Astrocyte (in vitro differentiated cells and primary cell): ENCODE measurements around the gene MT4. TPM values are rescaled to one million over a fixed set of nuclear protein-coding genes. Genes with fewer than 3 reads are reported as not detected.
A peak's percentile ranks its signal among the peaks of the same experiment; 100 is the strongest.

Experiments used
- DNase-seq: peaks from one replicate; pipeline ENCODE4 v3.0.0-alpha.2; 2010; ENCODE audit warnings: low read depth
- FAIRE-seq: peaks from 2 replicates; lab custom pipeline; 2011; peaks lifted over from hg19 to GRCh38; lab: Jason Lieb, UNC
- H2AFZ ChIP-seq: 2 replicates; pipeline ENCODE4 v1.6.0; 2012; ENCODE audit warnings: low read depth, low read length, inconsistent platforms
- H3K27ac ChIP-seq: 2 replicates; pipeline ENCODE4 v1.5.1; 2011; ENCODE audit warnings: low read depth, low read length, inconsistent platforms
- H3K27me3 ChIP-seq: 2 replicates; pipeline ENCODE4 v1.6.0; 2011; ENCODE audit warnings: low read length, inconsistent platforms; ENCODE audit not compliant: insufficient read depth
- H3K36me3 ChIP-seq: 2 replicates; pipeline ENCODE4 v1.5.1; 2011; ENCODE audit warnings: low read length, inconsistent platforms; ENCODE audit not compliant: insufficient read depth
- H3K4me1 ChIP-seq: 2 replicates; pipeline ENCODE4 v1.5.1; 2011; ENCODE audit warnings: low read length, inconsistent platforms; ENCODE audit not compliant: insufficient read depth
- H3K4me2 ChIP-seq: 2 replicates; pipeline ENCODE4 v1.6.0; 2012; ENCODE audit warnings: low read length, inconsistent platforms
- H3K4me3 ChIP-seq: 2 replicates; pipeline ENCODE4 v1.5.1; 2011; ENCODE audit warnings: low read depth, mild to moderate bottlenecking, low read length, inconsistent platforms; ENCODE audit not compliant: insufficient read depth
- H3K79me2 ChIP-seq: 2 replicates; pipeline ENCODE4 v1.6.0; 2012; ENCODE audit warnings: mild to moderate bottlenecking, low read length, inconsistent platforms; ENCODE audit not compliant: insufficient read depth
- H3K9ac ChIP-seq: 2 replicates; pipeline ENCODE4 v1.6.0; 2012; ENCODE audit warnings: mild to moderate bottlenecking, low read length, inconsistent platforms
- H3K9me3 ChIP-seq: 2 replicates; pipeline ENCODE4 v1.5.1; 2012; ENCODE audit warnings: low read depth, mild to moderate bottlenecking, low read length, inconsistent platforms; ENCODE audit not compliant: insufficient read depth
- H4K20me1 ChIP-seq: 2 replicates; pipeline ENCODE4 v1.6.0; 2012; ENCODE audit warnings: low read length, inconsistent platforms; ENCODE audit not compliant: insufficient read depth
- H3K27ac Mint-ChIP-seq: one replicate; pipeline ENCODE4 v1.8.0; 2021; ENCODE audit warnings: mild to moderate bottlenecking, mixed read lengths; ENCODE audit not compliant: unreplicated experiment
- H3K27me3 Mint-ChIP-seq: one replicate; pipeline ENCODE4 v1.8.0; 2021; ENCODE audit warnings: low read depth, mixed read lengths; ENCODE audit not compliant: unreplicated experiment
- H3K36me3 Mint-ChIP-seq: one replicate; pipeline ENCODE4 v1.8.0; 2021; ENCODE audit warnings: low read depth, mixed read lengths; ENCODE audit not compliant: unreplicated experiment
- H3K4me1 Mint-ChIP-seq: one replicate; pipeline ENCODE4 v1.8.0; 2021; ENCODE audit warnings: low read depth, mixed read lengths; ENCODE audit not compliant: unreplicated experiment
- H3K4me3 Mint-ChIP-seq: one replicate; pipeline ENCODE4 v1.8.0; 2021; ENCODE audit warnings: mild to moderate bottlenecking, moderate library complexity, mixed read lengths; ENCODE audit not compliant: unreplicated experiment
- H3K9me3 Mint-ChIP-seq: one replicate; pipeline ENCODE4 v1.8.0; 2021; ENCODE audit warnings: mild to moderate bottlenecking, mixed read lengths; ENCODE audit not compliant: unreplicated experiment
- CTCF ChIP-seq: IDR thresholded peaks from 2 replicates; pipeline ENCODE4 v1.5.1; 2011; ENCODE audit warnings: low read depth, mild to moderate bottlenecking, inconsistent platforms, low read length, moderate library complexity; ENCODE audit not compliant: insufficient read depth
- EZH2 ChIP-seq: IDR thresholded peaks from 2 replicates; pipeline ENCODE4 v1.6.1; 2012; ENCODE audit warnings: mild to moderate bottlenecking, low read length, inconsistent platforms; ENCODE audit not compliant: insufficient read depth
- total RNA-seq: library from RNA; stranded (reverse); gene quantifications from 2 replicates; pipeline ENCODE4 v1.2.1, GENCODE V29; 2021

The MT4 gene
- total RNA-seq, 1 donor from 2014 or later, result not detected

GRCh38 chr16:56547949-56548567 is 16.8 kb upstream of the MT4 start:
- Mint-ChIP-seq H3K4me3 (no peak overlapping the region), H3K4me1 (peaks cover 6% of the 10 kb centered on the region), H3K36me3 (no peaks in the 10 kb centered on the region), H3K9me3 (no peaks in the 10 kb centered on the region), H3K27ac (no peak overlapping the region), H3K27me3 (peaks cover 7% of the 10 kb centered on the region)
- FAIRE-seq, result no peak
- H3K9ac ChIP-seq, result no peak overlapping the region
- TF ChIP-seq CTCF (no peak), EZH2 (no peak)
- H3K36me3 ChIP-seq, result no peaks in the 10 kb centered on the region
- H3K27me3 ChIP-seq, result peaks cover 2% of the 10 kb centered on the region
- H2AFZ ChIP-seq, result no peak overlapping the region
- H3K4me3 ChIP-seq, result no peak overlapping the region
- H3K9me3 ChIP-seq, result no peaks in the 10 kb centered on the region
- H4K20me1 ChIP-seq, result no peaks in the 10 kb centered on the region
- H3K4me1 ChIP-seq, result peaks cover 8% of the 10 kb centered on the region
- H3K27ac ChIP-seq, result no peak overlapping the region
- no peaks in the 10 kb centered on the region for H3K79me2 ChIP-seq
- H3K4me2 ChIP-seq, result peak overlapping the region; percentile 45
- DNase-seq, result no peak

- no peak for FAIRE-seq
- Histone ChIP-seq H3K27ac (no peak overlapping the region), H4K20me1 (no peaks in the 10 kb centered on the region), H3K4me3 (no peak overlapping the region), H3K79me2 (no peaks in the 10 kb centered on the region), H2AFZ (no peak overlapping the region), H3K27me3 (peaks cover 2% of the 10 kb centered on the region), H3K9me3 (no peaks in the 10 kb centered on the region), H3K36me3 (no peaks in the 10 kb centered on the region), H3K4me2 (no peak overlapping the region), H3K4me1 (peaks cover 8% of the 10 kb centered on the region), H3K9ac (no peak overlapping the region)
- Mint-ChIP-seq H3K36me3 (no peaks in the 10 kb centered on the region), H3K9me3 (no peaks in the 10 kb centered on the region), H3K27me3 (peaks cover 12% of the 10 kb centered on the region), H3K4me3 (no peak overlapping the region), H3K27ac (no peak overlapping the region), H3K4me1 (peaks cover 6% of the 10 kb centered on the region)
- DNase-seq, result no peak
- TF ChIP-seq CTCF (no peak), EZH2 (no peak)
Observed at GRCh38 chr16:56549161-56549560, 15.7 kb upstream of the MT4 start.

- Mint-ChIP-seq H3K27me3 (peaks cover 15% of the 10 kb centered on the region), H3K36me3 (no peaks in the 10 kb centered on the region), H3K4me3 (no peak overlapping the region), H3K9me3 (no peaks in the 10 kb centered on the region), H3K4me1 (peaks cover 6% of the 10 kb centered on the region), H3K27ac (peak overlapping the region; percentile 77)
- H3K27ac ChIP-seq, result no peak overlapping the region
- no peaks in the 10 kb centered on the region for H3K36me3 ChIP-seq
- H3K4me3 ChIP-seq, result no peak overlapping the region
- FAIRE-seq, result no peak
- no peak overlapping the region for H3K4me2 ChIP-seq
- no peaks in the 10 kb centered on the region for H4K20me1 ChIP-seq
- no peak overlapping the region for H2AFZ ChIP-seq
- no peaks in the 10 kb centered on the region for H3K79me2 ChIP-seq
- TF ChIP-seq CTCF (no peak), EZH2 (no peak)
- no peaks in the 10 kb centered on the region for H3K9me3 ChIP-seq
- H3K27me3 ChIP-seq, result peaks cover 2% of the 10 kb centered on the region
- peaks cover 8% of the 10 kb centered on the region for H3K4me1 ChIP-seq
- H3K9ac ChIP-seq, result no peak overlapping the region
- DNase-seq, result no peak
Observed at GRCh38 chr16:56549744-56550385, 15.0 kb upstream of the MT4 start.
